CD4-positive, alpha-beta T cell treated with Interleukin-15 for 4 hours (primary cell): ENCODE measurements around the gene KCNMB3.

Experiments
- DNase-seq: peaks from one replicate; pipeline ENCODE4 v3.0.0-alpha.2; 2020; ENCODE audit warnings: low spot score

KCNMB3 gene

DNA sequence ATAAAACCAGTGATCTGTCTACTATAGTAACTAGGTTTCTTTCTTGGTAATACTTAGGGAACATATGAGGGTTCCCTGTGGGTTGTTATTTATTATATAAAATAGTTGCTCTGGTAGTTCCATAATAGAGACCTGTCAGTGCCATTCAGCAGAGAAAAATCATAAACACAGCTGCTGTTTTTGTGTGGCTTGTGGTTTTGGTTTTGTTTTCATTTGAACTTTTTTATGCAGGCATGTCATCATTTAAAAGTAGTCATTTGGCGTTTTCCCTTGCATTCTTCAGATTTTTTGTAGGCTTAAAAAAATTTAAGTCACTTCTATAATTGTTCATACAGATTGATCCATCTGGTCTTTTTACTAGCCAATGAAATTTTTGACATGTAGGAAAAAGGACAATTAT, 54.8 kb downstream of the KCNMB3 start:
- peak; percentile 55 for DNase-seq

GRCh38 chr3:179194931-179195330, 56.0 kb downstream of the KCNMB3 start:
- DNase-seq, result no peak
